WTC11 (cell line): ENCODE results near the gene TES. TPM values are rescaled to one million over a fixed set of nuclear protein-coding genes. Genes with fewer than 3 reads are reported as not detected.

Experiments used
- ATAC-seq: fragments of 200-7000 bp; cut with Tn5 transposase; 2 replicates; pipeline ENCODE4 v1.10.0; 2021; ENCODE audit warnings: mild to moderate bottlenecking, moderate library complexity
- CTCF ChIA-PET: fragments of 300-600 bp; sonication (Branson Sonifier 250); formaldehyde crosslinking; loops from one replicate; lab custom pipeline; 2021; ENCODE audit warnings: antibody characterized with exemption; lab: Charles Lee
- POLR2A ChIA-PET: fragments of 350-600 bp; sonication (Branson Sonifier 250); formaldehyde crosslinking; loops from one replicate; lab custom pipeline; 2021; ENCODE audit warnings: antibody characterized with exemption; lab: Charles Lee
- DNase-seq: peaks from one replicate; pipeline ENCODE4 v3.0.0; 2021; ENCODE audit warnings: low spot score
- H3K27ac Mint-ChIP-seq: 2 replicates; pipeline ENCODE4 v1.8.0; 2021; ENCODE audit warnings: mixed read lengths
- H3K27me3 Mint-ChIP-seq: 2 replicates; pipeline ENCODE4 v1.8.0; 2021; ENCODE audit warnings: low read depth, mild to moderate bottlenecking, moderate library complexity, mixed read lengths
- H3K36me3 Mint-ChIP-seq: 2 replicates; pipeline ENCODE4 v1.8.0; 2021; ENCODE audit warnings: mixed read lengths
- H3K4me1 Mint-ChIP-seq: 2 replicates; pipeline ENCODE4 v1.8.0; 2022; ENCODE audit warnings: mixed read lengths
- H3K4me3 Mint-ChIP-seq: 2 replicates; pipeline ENCODE4 v1.8.0; 2021; ENCODE audit warnings: mild to moderate bottlenecking, moderate library complexity, mixed read lengths
- H3K9me3 Mint-ChIP-seq: 2 replicates; pipeline ENCODE4 v1.8.0; 2021; ENCODE audit warnings: mixed read lengths
- CBFB ChIP-seq: sonication (generic); formaldehyde crosslinking; IDR thresholded peaks from 2 replicates; pipeline ENCODE4 v1.8.1; 2022; ENCODE audit warnings: mild to moderate bottlenecking, low read depth, missing genetic modification reagents
- CREM ChIP-seq: sonication (generic); formaldehyde crosslinking; IDR thresholded peaks from 2 replicates; pipeline ENCODE4 v1.8.1; 2022; ENCODE audit warnings: mild to moderate bottlenecking, missing genetic modification reagents, moderate library complexity
- E2F4 ChIP-seq: sonication (generic); formaldehyde crosslinking; IDR thresholded peaks from 2 replicates; pipeline ENCODE4 v1.8.1; 2022; ENCODE audit warnings: low read depth, mild to moderate bottlenecking, moderate library complexity, missing genetic modification reagents, borderline replicate concordance
- ELF4 ChIP-seq: sonication (generic); formaldehyde crosslinking; IDR thresholded peaks from 2 replicates; pipeline ENCODE4 v1.8.1; 2022; ENCODE audit warnings: low read depth, mild to moderate bottlenecking, moderate library complexity, missing genetic modification reagents
- EMX1 ChIP-seq: fragments of 250-450 bp; sonication (Bioruptor Pico); IDR thresholded peaks from 2 replicates; pipeline ENCODE4 v1.8.0; 2021; ENCODE audit warnings: mild to moderate bottlenecking
- ETV6 ChIP-seq: sonication (generic); formaldehyde crosslinking; IDR thresholded peaks from 2 replicates; pipeline ENCODE4 v1.8.1; 2022; ENCODE audit warnings: mild to moderate bottlenecking, missing genetic modification reagents
- FOXK1 ChIP-seq: sonication (generic); formaldehyde crosslinking; IDR thresholded peaks from 2 replicates; pipeline ENCODE4 v1.8.0; 2022; ENCODE audit warnings: mild to moderate bottlenecking, moderate library complexity, missing genetic modification reagents
- GTF2I ChIP-seq: fragments of 250-450 bp; sonication (Bioruptor Pico); conservative IDR thresholded peaks from 2 replicates; pipeline ENCODE4 v1.4.0; 2021; ENCODE audit warnings: mild to moderate bottlenecking
- HMGXB4 ChIP-seq: sonication (generic); formaldehyde crosslinking; IDR thresholded peaks from 2 replicates; pipeline ENCODE4 v1.8.1; 2023; ENCODE audit warnings: mild to moderate bottlenecking, moderate library complexity, missing genetic modification reagents
- JUN ChIP-seq: sonication (generic); formaldehyde crosslinking; IDR thresholded peaks from 2 replicates; pipeline ENCODE4 v1.8.0; 2023; ENCODE audit warnings: mild to moderate bottlenecking, missing genetic modification reagents
- KAT7 ChIP-seq: sonication (generic); formaldehyde crosslinking; IDR thresholded peaks from 2 replicates; pipeline ENCODE4 v1.8.1; 2023; ENCODE audit warnings: missing genetic modification reagents, mild to moderate bottlenecking, borderline replicate concordance
- MXD4 ChIP-seq: fragments of 250-450 bp; sonication (Bioruptor Pico); IDR thresholded peaks from 2 replicates; pipeline ENCODE4 v1.8.0; 2021; ENCODE audit warnings: mild to moderate bottlenecking, moderate library complexity, borderline replicate concordance
- NR1H2 ChIP-seq: sonication (generic); formaldehyde crosslinking; IDR thresholded peaks from 2 replicates; pipeline ENCODE4 v1.9.0; 2021; ENCODE audit warnings: mild to moderate bottlenecking, moderate library complexity, missing genetic modification reagents
- PREB ChIP-seq: sonication (generic); formaldehyde crosslinking; IDR thresholded peaks from 2 replicates; pipeline ENCODE4 v1.8.1; 2022; ENCODE audit warnings: mild to moderate bottlenecking, missing genetic modification reagents, moderate library complexity, borderline replicate concordance
- ZNF121 ChIP-seq: sonication (generic); formaldehyde crosslinking; IDR thresholded peaks from 2 replicates; pipeline ENCODE4 v1.8.0; 2023; ENCODE audit warnings: missing genetic modification reagents
- ZNF317 ChIP-seq: sonication (generic); formaldehyde crosslinking; IDR thresholded peaks from 2 replicates; pipeline ENCODE4 v1.8.1; 2023; ENCODE audit warnings: low read depth, mild to moderate bottlenecking, moderate library complexity, missing genetic modification reagents, borderline replicate concordance
- ZNF396 ChIP-seq: fragments of 250-450 bp; sonication (Bioruptor Pico); IDR thresholded peaks from 2 replicates; pipeline ENCODE4 v1.8.0; 2021; ENCODE audit warnings: mild to moderate bottlenecking, moderate library complexity, borderline replicate concordance
- ZNF423 ChIP-seq: fragments of 250-450 bp; sonication (Bioruptor Pico); IDR thresholded peaks from 2 replicates; pipeline ENCODE4 v2.1.2; 2022; ENCODE audit warnings: mild to moderate bottlenecking, moderate library complexity
- ZNF512 ChIP-seq: sonication (generic); formaldehyde crosslinking; IDR thresholded peaks from 2 replicates; pipeline ENCODE4 v1.8.1; 2022; ENCODE audit warnings: missing genetic modification reagents, borderline replicate concordance
- total RNA-seq: library from RNA; stranded (reverse); gene quantifications from 3 replicates; pipeline ENCODE4 v1.2.3, GENCODE V29; 2021
- TF ChIP-seq, protein P1 (sequence below): fragments of 200-600 bp; IDR thresholded peaks from 2 replicates; pipeline ENCODE4 v1.8.0; 2022; ENCODE audit warnings: antibody characterized with exemption

TES gene
- total RNA-seq, 1 experiment from 2014 or later = 48.5 TPM

GRCh38 chr7:116195451-116195850 lies 14.9 kb upstream of the TES start:
- DNase-seq (no peak), ATAC-seq (no peak)
- H3K27ac Mint-ChIP-seq = no peak overlapping the region
- no peaks in the 10 kb centered on the region for H3K36me3 Mint-ChIP-seq
- CTCF ChIA-PET = no interaction called here
- H3K4me3 Mint-ChIP-seq = no peak overlapping the region
- TF ChIP-seq ZNF423 (CRISPR knock-in tag) (no peak), ZNF396 (CRISPR knock-in tag) (no peak), MXD4 (no peak), NR1H2 (CRISPR knock-in tag) (no peak), JUN (CRISPR knock-in tag) (no peak), CREM (CRISPR knock-in tag) (no peak), FOXK1 (CRISPR knock-in tag) (no peak), ELF4 (CRISPR knock-in tag) (no peak), E2F4 (CRISPR knock-in tag) (no peak), CBFB (CRISPR knock-in tag) (no peak), ZNF512 (CRISPR knock-in tag) (no peak), HMGXB4 (CRISPR knock-in tag) (no peak)
- TF ChIP-seq, protein P1, sequence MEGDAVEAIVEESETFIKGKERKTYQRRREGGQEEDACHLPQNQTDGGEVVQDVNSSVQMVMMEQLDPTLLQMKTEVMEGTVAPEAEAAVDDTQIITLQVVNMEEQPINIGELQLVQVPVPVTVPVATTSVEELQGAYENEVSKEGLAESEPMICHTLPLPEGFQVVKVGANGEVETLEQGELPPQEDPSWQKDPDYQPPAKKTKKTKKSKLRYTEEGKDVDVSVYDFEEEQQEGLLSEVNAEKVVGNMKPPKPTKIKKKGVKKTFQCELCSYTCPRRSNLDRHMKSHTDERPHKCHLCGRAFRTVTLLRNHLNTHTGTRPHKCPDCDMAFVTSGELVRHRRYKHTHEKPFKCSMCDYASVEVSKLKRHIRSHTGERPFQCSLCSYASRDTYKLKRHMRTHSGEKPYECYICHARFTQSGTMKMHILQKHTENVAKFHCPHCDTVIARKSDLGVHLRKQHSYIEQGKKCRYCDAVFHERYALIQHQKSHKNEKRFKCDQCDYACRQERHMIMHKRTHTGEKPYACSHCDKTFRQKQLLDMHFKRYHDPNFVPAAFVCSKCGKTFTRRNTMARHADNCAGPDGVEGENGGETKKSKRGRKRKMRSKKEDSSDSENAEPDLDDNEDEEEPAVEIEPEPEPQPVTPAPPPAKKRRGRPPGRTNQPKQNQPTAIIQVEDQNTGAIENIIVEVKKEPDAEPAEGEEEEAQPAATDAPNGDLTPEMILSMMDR = no peak
- POLR2A ChIA-PET = no interaction called here
- H3K27me3 Mint-ChIP-seq = no peaks in the 10 kb centered on the region
- H3K9me3 Mint-ChIP-seq = no peaks in the 10 kb centered on the region
- H3K4me1 Mint-ChIP-seq = no peaks in the 10 kb centered on the region

- DNase-seq (no peak), ATAC-seq (no peak)
- CTCF ChIA-PET = no interaction called here
- no peak overlapping the region for H3K4me3 Mint-ChIP-seq
- POLR2A ChIA-PET = no interaction called here
- no peak overlapping the region for H3K27ac Mint-ChIP-seq
- H3K9me3 Mint-ChIP-seq = no peaks in the 10 kb centered on the region
- no peak for TF ChIP-seq KAT7 (CRISPR knock-in tag)
- no peak for TF ChIP-seq ZNF121 (CRISPR knock-in tag)
- no peak for TF ChIP-seq JUN (CRISPR knock-in tag)
- no peak for TF ChIP-seq E2F4 (CRISPR knock-in tag)
- TF ChIP-seq EMX1 (CRISPR knock-in tag) = no peak
- TF ChIP-seq PREB (CRISPR knock-in tag) = no peak
- TF ChIP-seq ZNF317 (CRISPR knock-in tag) = no peak
- no peak for TF ChIP-seq ETV6 (CRISPR knock-in tag)
- no peak for TF ChIP-seq GTF2I
- no peaks in the 10 kb centered on the region for H3K27me3 Mint-ChIP-seq
- H3K4me1 Mint-ChIP-seq = no peaks in the 10 kb centered on the region
- no peaks in the 10 kb centered on the region for H3K36me3 Mint-ChIP-seq
These were observed 13.4 kb upstream of the TES start for GRCh38 chr7:116196947-116197346.
